OCI-LY7 (cell line): ENCODE data around the gene YWHAB. TPM values are rescaled to one million over a fixed set of nuclear protein-coding genes. Genes with fewer than 3 reads are reported as not detected.
"Not testable (repeated sequence)": the region's sequence is repeated elsewhere in the genome, so short reads cannot be mapped to it uniquely, and the experiment has no call there.

ENCODE experiments used
- BruUV-seq: library from RNA; stranded (reverse); fragments of 400-500 nt; replicated peaks from 2 replicates; lab custom pipeline; 2021; lab: Mats Ljungman, UMichigan
- CTCF ChIA-PET: fragments of 300-600 bp; sonication (Branson Sonifier 250); formaldehyde crosslinking; loops from one replicate; lab custom pipeline; 2022; ENCODE audit warnings: antibody characterized with exemption; ENCODE audit not compliant: unreplicated experiment; lab: Charles Lee
- POLR2A ChIA-PET: fragments of 300-600 bp; sonication (Branson Sonifier 250); formaldehyde crosslinking; loops from one replicate; lab custom pipeline; 2022; ENCODE audit warnings: antibody characterized with exemption; lab: Charles Lee
- DNase-seq: peaks from one replicate; pipeline ENCODE4 v3.0.0-alpha.2; 2015; ENCODE audit warnings: low spot score
- H2AFZ ChIP-seq: fragments of 200-600 bp; sonication (generic), shearing (Covaris generic); 2 replicates; pipeline ENCODE4 v1.6.1; 2014; ENCODE audit warnings: mild to moderate bottlenecking, antibody characterized with exemption, low read length, moderate library complexity
- H3K27ac ChIP-seq: fragments of 200-600 bp; sonication (generic); 2 replicates; pipeline ENCODE4 v1.5.1; 2014; ENCODE audit warnings: mixed run types, low read depth, mild to moderate bottlenecking, moderate library complexity, low read length, inconsistent platforms; ENCODE audit not compliant: poor library complexity, severe bottlenecking
- H3K36me3 ChIP-seq: fragments of 200-600 bp; sonication (generic); 2 replicates; pipeline ENCODE4 v1.6.1; 2014; ENCODE audit warnings: mild to moderate bottlenecking, antibody characterized with exemption, low read length, moderate library complexity, mixed read lengths; ENCODE audit not compliant: insufficient read depth
- H3K4me1 ChIP-seq: fragments of 200-600 bp; sonication (generic); 2 replicates; pipeline ENCODE4 v1.5.1; 2014; ENCODE audit warnings: mild to moderate bottlenecking, low read length; ENCODE audit not compliant: insufficient read depth, poor library complexity, severe bottlenecking
- H3K4me2 ChIP-seq: fragments of 200-600 bp; sonication (generic); 2 replicates; pipeline ENCODE4 v1.6.1; 2014; ENCODE audit warnings: mild to moderate bottlenecking, low read length
- H3K4me3 ChIP-seq: fragments of 200-600 bp; sonication (generic); 2 replicates; pipeline ENCODE4 v1.5.1; 2014; ENCODE audit warnings: mild to moderate bottlenecking, low read depth, low read length; ENCODE audit not compliant: poor library complexity, severe bottlenecking
- H3K79me2 ChIP-seq: fragments of 200-600 bp; sonication (generic); 2 replicates; pipeline ENCODE4 v1.6.1; 2016; ENCODE audit warnings: low read depth, mild to moderate bottlenecking, low read length, moderate library complexity, mixed read lengths; ENCODE audit not compliant: insufficient read depth
- H3K9me2 ChIP-seq: fragments of 200-600 bp; sonication (generic); 2 replicates; pipeline ENCODE4 v1.6.1; 2016; ENCODE audit warnings: mild to moderate bottlenecking, low read length, mixed read lengths; ENCODE audit not compliant: insufficient read depth
- H3K9me3 ChIP-seq: fragments of 200-600 bp; sonication (generic); 2 replicates; pipeline ENCODE4 v1.6.1; 2014; ENCODE audit warnings: mild to moderate bottlenecking, mixed run types, low read length, mixed read lengths
- H4K20me1 ChIP-seq: fragments of 200-600 bp; sonication (generic); 2 replicates; pipeline ENCODE4 v1.6.1; 2014; ENCODE audit warnings: mild to moderate bottlenecking, antibody characterized with exemption, low read length, moderate library complexity, mixed read lengths; ENCODE audit not compliant: insufficient read depth
- CTCF ChIP-seq: fragments of 200-600 bp; sonication (generic); conservative IDR thresholded peaks from 2 replicates; pipeline ENCODE4 v1.5.1; 2014; ENCODE audit warnings: mild to moderate bottlenecking, antibody characterized with exemption, low read length, moderate library complexity, mixed read lengths
- EZH2phosphoT487 ChIP-seq: fragments of 200-600 bp; sonication (generic); IDR thresholded peaks from 2 replicates; pipeline ENCODE4 v1.6.1; 2018; ENCODE audit warnings: low read depth, borderline replicate concordance, mild to moderate bottlenecking, mixed run types, antibody characterized with exemption, low read length, moderate library complexity, mixed read lengths
- intact Hi-C: fragments of 100-400 bp; cut with micrococcal nuclease; formaldehyde crosslinking; loops from one replicate; pipeline ENCODE4 v1.10.0; 2022; ENCODE audit not compliant: unreplicated experiment
- total RNA-seq, 2 experiments: library from RNA; depleted of rRNA in 1 of 2; stranded (reverse); fragments of >200 nt in 1 of 2; shearing (Covaris generic) in 1 of 2; gene quantifications; 2 replicates each; pipeline ENCODE4 v1.2.3, GENCODE V29; 2014 to 2022

The YWHAB gene
- total RNA-seq, 2 experiments from 2014 or later, result 72.8 to 245 TPM

GRCh38 chr20:44861531-44862006 lies 23.9 kb upstream of the YWHAB start:
- Histone ChIP-seq H3K9me2 (no peaks in the 10 kb centered on the region), H3K4me2 (no peak overlapping the region), H3K36me3 (no peaks in the 10 kb centered on the region), H3K79me2 (no peaks in the 10 kb centered on the region), H2AFZ (no peak overlapping the region), H4K20me1 (no peaks in the 10 kb centered on the region), H3K9me3 (peaks cover 12% of the 10 kb centered on the region; the same call in 1 of the 2 replicates), H3K4me3 (no peak overlapping the region), H3K27ac (no peak overlapping the region), H3K4me1 (peaks cover 5% of the 10 kb centered on the region)
- intact Hi-C loops, result loop anchor here (10.0 kb wide), 1 partner anchor 647 kb away; the partner anchor contains the start of gene OSER1
- POLR2A ChIA-PET, result interaction anchor here (1.1 kb wide), 1 partner anchor 26 kb away, joined by 3 read pairs; no protein-coding TSS in a partner anchor
- CTCF ChIA-PET, result interaction anchor here (0.8 kb wide), 1 partner anchor 115 kb away, joined by 3 read pairs; no protein-coding TSS in a partner anchor
- no peak for DNase-seq
- TF ChIP-seq CTCF (no peak), EZH2phosphoT487 (no peak)
- no TSS peak for BruUV-seq

- Histone ChIP-seq H3K27ac (no peak overlapping the region), H3K4me1 (no peaks in the 10 kb centered on the region), H3K9me3 (peaks cover 5% of the 10 kb centered on the region; the same call in 1 of the 2 replicates), H3K79me2 (no peaks in the 10 kb centered on the region), H3K36me3 (no peaks in the 10 kb centered on the region), H3K9me2 (no peaks in the 10 kb centered on the region), H2AFZ (no peak overlapping the region), H4K20me1 (no peaks in the 10 kb centered on the region), H3K4me3 (no peak overlapping the region), H3K4me2 (no peak overlapping the region)
- no TSS peak for BruUV-seq
- ChIA-PET POLR2A (no interaction called here), CTCF (interaction anchor here (0.8 kb wide), 1 partner anchor 115 kb away, joined by 3 read pairs; no protein-coding TSS in a partner anchor)
- DNase-seq, result no peak
- no peak for TF ChIP-seq CTCF
- no peak for TF ChIP-seq EZH2phosphoT487
- intact Hi-C loops, result loop anchor here (10.0 kb wide), 1 partner anchor 647 kb away; the partner anchor contains the start of gene OSER1
These were observed 23.2 kb upstream of the YWHAB start for GRCh38 chr20:44862286-44862685.

GRCh38 chr20:44863365-44864084 lies 22.0 kb upstream of the YWHAB start:
- intact Hi-C loops, result loop anchor here (10.0 kb wide), 1 partner anchor 649 kb away; the partner anchor contains the start of gene OSER1
- POLR2A ChIA-PET, result interaction anchor here (0.6 kb wide), 1 partner anchor 69 kb away, joined by 3 read pairs; no protein-coding TSS in a partner anchor
- H3K9me3 ChIP-seq, H3K79me2 ChIP-seq, H2AFZ ChIP-seq, BruUV-seq, H3K27ac ChIP-seq, H3K4me3 ChIP-seq, DNase-seq, H3K4me2 ChIP-seq, H3K9me2 ChIP-seq, H3K36me3 ChIP-seq, H3K4me1 ChIP-seq, H4K20me1 ChIP-seq, CTCF ChIA-PET: not testable (repeated sequence)

- H2AFZ ChIP-seq, DNase-seq, H3K27ac ChIP-seq, H3K36me3 ChIP-seq, H3K4me3 ChIP-seq, H3K4me2 ChIP-seq, H3K4me1 ChIP-seq, CTCF ChIA-PET, H3K9me3 ChIP-seq, POLR2A ChIA-PET, H3K79me2 ChIP-seq, BruUV-seq, H3K9me2 ChIP-seq, H4K20me1 ChIP-seq: not testable (repeated sequence)
- intact Hi-C loops, result loop anchor here (10.0 kb wide), 1 partner anchor 650 kb away; the partner anchor contains the start of gene OSER1
These were observed 21.0 kb upstream of the YWHAB start for GRCh38 chr20:44864493-44864892.
